GM12873 (cell line): Measurements from ENCODE around the gene ITPKB.

Experiments used
- CTCF ChIP-seq: IDR thresholded peaks from 2 replicates; pipeline ENCODE4 v1.5.1; 2012; ENCODE audit warnings: low read depth, mild to moderate bottlenecking, moderate library complexity, low read length, control low read depth; ENCODE audit not compliant: insufficient read depth; ENCODE audit errors: missing control alignments

ITPKB gene

GRCh38 chr1:226598455-226598849 is 140.6 kb downstream of the ITPKB start:
- no peak for TF ChIP-seq CTCF

DNA sequence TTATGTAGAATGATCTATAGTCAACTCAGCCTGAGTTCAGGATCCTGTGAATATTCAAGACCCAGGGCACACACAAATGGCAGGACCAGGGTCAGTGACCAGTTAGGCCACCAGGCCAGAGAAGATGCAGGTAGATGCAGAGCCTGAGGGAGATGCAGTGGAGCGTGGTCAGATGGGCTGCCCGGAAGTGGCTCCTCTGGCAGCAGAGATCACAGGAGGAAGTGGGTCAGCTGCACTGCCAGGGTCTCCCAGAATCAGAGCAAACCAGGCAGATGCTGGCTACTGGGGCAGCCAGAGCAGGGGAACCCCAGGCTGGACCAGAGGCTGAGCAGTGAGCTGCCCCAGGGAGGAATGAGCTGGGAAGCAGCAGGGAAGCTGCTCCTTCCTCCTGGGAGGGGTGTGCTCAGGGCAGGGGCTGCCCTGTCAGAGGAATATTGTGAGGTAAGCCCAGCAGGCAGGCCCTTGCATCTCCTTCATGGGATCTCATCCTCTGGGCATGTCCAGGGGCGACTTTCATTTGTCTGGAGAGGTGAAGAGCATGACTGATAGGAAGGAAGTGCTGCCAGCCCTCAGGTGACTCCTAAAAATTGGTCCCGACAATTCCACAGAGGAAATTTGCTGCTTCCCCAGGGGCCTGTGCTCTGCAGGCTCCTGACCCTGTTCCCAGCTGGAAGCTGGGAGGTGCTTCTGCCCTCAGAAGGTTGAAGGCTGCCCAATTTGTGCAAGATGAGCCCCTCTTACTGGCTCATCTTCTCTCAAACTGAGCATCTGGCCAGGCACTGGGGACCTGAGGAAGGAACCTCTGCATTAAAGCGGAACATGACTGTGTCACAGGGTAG is 141.2 kb downstream of the ITPKB start:
- TF ChIP-seq CTCF: no peak

GRCh38 chr1:226596531-226597165 is 142.4 kb downstream of the ITPKB start:
- no peak for TF ChIP-seq CTCF

GRCh38 chr1:226593541-226593940 is 145.5 kb downstream of the ITPKB start:
- no peak for TF ChIP-seq CTCF

DNA sequence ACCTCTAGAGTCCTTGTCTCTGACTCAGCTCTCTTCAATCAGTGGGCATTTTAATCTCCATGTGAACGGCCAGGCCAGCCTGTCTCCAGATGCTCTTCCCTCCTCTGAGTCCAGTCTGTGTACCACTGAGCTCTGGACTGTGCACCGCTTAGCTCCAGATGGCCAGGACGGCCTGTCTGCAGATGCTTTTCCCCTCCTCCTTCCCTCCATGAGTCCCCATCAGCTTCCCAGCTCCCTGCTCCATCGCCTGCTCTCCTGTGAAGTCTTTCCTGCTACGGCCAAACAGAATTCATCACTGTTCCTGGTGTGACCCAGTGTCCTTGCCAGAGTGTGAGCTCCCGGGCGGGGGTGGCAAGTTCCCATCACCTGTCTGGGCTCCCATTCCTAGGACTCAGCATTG is 148.5 kb downstream of the ITPKB start:
- TF ChIP-seq CTCF: no peak

DNA sequence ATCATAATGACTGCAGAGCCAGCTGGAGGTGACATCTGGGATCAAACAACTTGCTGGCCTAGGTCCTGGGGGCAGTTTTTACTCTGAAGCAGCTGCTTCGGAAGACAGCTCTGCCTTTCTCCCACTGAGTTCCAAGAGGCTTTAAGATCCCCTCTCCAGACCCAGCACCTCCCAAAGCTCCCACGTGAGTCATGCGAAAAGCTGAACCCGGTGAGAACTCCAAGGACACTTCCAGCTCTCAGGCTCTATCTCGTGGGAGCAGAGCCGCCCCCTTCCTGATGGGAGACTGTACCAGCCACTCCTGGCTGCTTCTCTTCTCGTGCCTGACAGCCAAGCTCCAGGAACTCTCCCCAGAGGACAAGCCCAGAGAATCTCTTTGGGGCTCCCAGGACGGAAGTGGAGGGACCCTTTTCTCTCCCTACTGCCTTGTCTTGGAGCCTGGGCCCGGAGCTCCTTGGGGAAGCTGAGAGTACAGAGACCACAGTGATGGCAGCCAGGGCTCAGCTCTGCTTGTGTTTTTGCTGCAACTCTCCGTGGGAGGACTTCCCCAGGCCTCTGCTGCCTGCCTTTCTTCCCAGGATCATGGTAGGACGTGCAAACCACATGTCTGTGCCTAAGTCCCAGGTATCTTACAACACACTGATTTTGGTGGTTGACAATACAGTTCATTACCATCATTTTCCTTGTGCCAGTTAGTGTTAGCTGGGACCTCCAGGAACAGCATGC is 149.9 kb downstream of the ITPKB start:
- no peak for TF ChIP-seq CTCF

DNA sequence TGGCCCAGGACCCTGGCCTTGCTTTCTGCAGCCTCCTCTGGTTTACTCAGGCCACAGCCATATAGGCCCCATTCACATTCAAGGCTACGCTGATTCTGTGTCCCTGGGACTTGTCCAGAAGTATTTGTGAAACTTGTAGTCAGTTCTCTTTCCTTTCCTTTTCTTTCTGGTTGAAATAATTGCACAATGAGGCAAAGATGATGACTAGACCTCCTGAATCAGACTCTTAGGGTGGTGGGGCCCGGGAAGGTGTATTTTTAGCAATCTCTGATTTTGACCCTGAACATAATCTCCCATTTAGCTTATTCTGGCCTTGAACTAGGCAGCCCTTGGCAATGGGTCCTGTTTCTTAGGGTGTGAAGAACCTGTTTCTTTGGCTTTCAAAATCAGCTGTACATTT is 150.6 kb downstream of the ITPKB start:
- TF ChIP-seq CTCF: no peak
